GM12878 (cell line): ENCODE measurements around the gene DCBLD1. TPM values are rescaled to one million over a fixed set of nuclear protein-coding genes. Genes with fewer than 3 reads are reported as not detected.

Experiments used
- ATAC-seq: fragments of 200-7000 bp; cut with Tn5 transposase; 3 replicates; pipeline ENCODE4 v1.9.1; 2020; ENCODE audit warnings: mild to moderate bottlenecking, moderate library complexity
- BruUV-seq: library from RNA; stranded (reverse); fragments of 400-500 nt; replicated peaks from 2 replicates; lab custom pipeline; 2021; lab: Mats Ljungman, UMichigan
- CTCF ChIA-PET: fragments of 300-600 bp; sonication (Branson Sonifier 250); formaldehyde crosslinking; extraction: SDS; loops from one replicate; lab custom pipeline; 2021; ENCODE audit warnings: inconsistent platforms; lab: Yijun Ruan, JAX
- POLR2A ChIA-PET: fragments of 350-600 bp; formaldehyde crosslinking; extraction: SDS; loops from one replicate; lab custom pipeline; 2021; ENCODE audit warnings: inconsistent platforms; lab: Charles Lee
- RAD21 ChIA-PET: fragments of 300-600 bp; sonication (Branson Sonifier 250); formaldehyde crosslinking; loops from one replicate; lab custom pipeline; 2023; ENCODE audit warnings: antibody characterized with exemption; ENCODE audit not compliant: unreplicated experiment; lab: Charles Lee
- SMC1A ChIA-PET: fragments of 300-600 bp; sonication (Branson Sonifier 250); formaldehyde crosslinking; loops from one replicate; lab custom pipeline; 2023; ENCODE audit not compliant: unreplicated experiment, uncharacterized antibody; lab: Charles Lee
- DNase-seq: peaks from one replicate; pipeline ENCODE4 v3.0.0-alpha.2; 2011; ENCODE audit warnings: low read depth, low spot score
- FAIRE-seq: peaks from 3 replicates; lab custom pipeline; 2011; peaks lifted over from hg19 to GRCh38; lab: Jason Lieb, UNC
- H2AFZ ChIP-seq: 2 replicates; pipeline ENCODE4 v1.6.0; 2011; ENCODE audit warnings: low read depth, low read length, control low read depth; ENCODE audit not compliant: control insufficient read depth
- H3K27ac ChIP-seq: 2 replicates; pipeline ENCODE4 v1.5.1; 2011; ENCODE audit warnings: control low read depth; ENCODE audit not compliant: control insufficient read depth, insufficient read depth
- H3K27me3 ChIP-seq, 2 experiments: replicated peaks in 1 of 2; 2 replicates each; pipeline versions ENCODE4 v1.6.0 to v1.6.1; 2011; ENCODE audit warnings: low read length in 1 of 2; ENCODE audit not compliant: control insufficient read depth in 2 of 2, insufficient read depth in 2 of 2
- H3K36me3 ChIP-seq, 2 experiments: 2 replicates each; pipeline ENCODE4 v1.5.1; 2011; ENCODE audit warnings: low read length in 1 of 2; ENCODE audit not compliant: control insufficient read depth in 2 of 2, insufficient read depth in 2 of 2
- H3K4me1 ChIP-seq: 2 replicates; pipeline ENCODE4 v1.6.1; 2011; ENCODE audit warnings: mild to moderate bottlenecking, low read length, moderate library complexity, mixed read lengths; ENCODE audit not compliant: control insufficient read depth, insufficient read depth
- H3K4me2 ChIP-seq: 2 replicates; pipeline ENCODE4 v1.6.0; 2011; ENCODE audit warnings: control low read depth; ENCODE audit not compliant: control insufficient read depth, insufficient read depth
- H3K4me3 ChIP-seq: fragments of 200-600 bp; sonication (generic); 2 replicates; pipeline ENCODE4 v1.5.1; 2016
- H3K79me2 ChIP-seq: 2 replicates; pipeline ENCODE4 v1.6.0; 2011; ENCODE audit warnings: low read length; ENCODE audit not compliant: control insufficient read depth, insufficient read depth
- H3K9ac ChIP-seq: 2 replicates; pipeline ENCODE4 v1.8.0; 2011; ENCODE audit warnings: low read length, control low read depth, mixed read lengths; ENCODE audit not compliant: control insufficient read depth, insufficient read depth
- H3K9me3 ChIP-seq: replicated peaks from 3 replicates; pipeline ENCODE4 v1.5.1; 2011; ENCODE audit warnings: mild to moderate bottlenecking, low read length; ENCODE audit not compliant: control insufficient read depth, insufficient read depth
- H4K20me1 ChIP-seq: 2 replicates; pipeline ENCODE4 v1.6.0; 2011; ENCODE audit not compliant: control insufficient read depth, insufficient read depth
- RUNX3 ChIP-seq: IDR thresholded peaks from 2 replicates; pipeline ENCODE4 v1.6.1; 2012; ENCODE audit warnings: low read length, inconsistent platforms
- SIX5 ChIP-seq: IDR thresholded peaks from 2 replicates; pipeline ENCODE4 v1.6.1; 2011; ENCODE audit warnings: mild to moderate bottlenecking, low read depth, low read length, moderate library complexity; ENCODE audit not compliant: severe bottlenecking
- ZZZ3 ChIP-seq: IDR thresholded peaks from 2 replicates; pipeline ENCODE4 v1.6.1; 2011; ENCODE audit warnings: low read depth; ENCODE audit not compliant: control insufficient read depth, insufficient read length
- WGBS: methylation state at CpG from one replicate; pipeline ENCODE4 v1.1.6; 2016; ENCODE audit warnings: low lambda C conversion rate; ENCODE audit not compliant: insufficient replicate concordance, insufficient coverage; ENCODE audit errors: missing lambda C conversion rate; 5-methylcytosine and 5-hydroxymethylcytosine counted together
- in situ Hi-C: fragments of 300-500 bp; cut with MboI; formaldehyde crosslinking; loops from 9 replicates; pipeline ENCODE4 v1.14.3; 2018; ENCODE audit warnings: mixed read lengths
- intact Hi-C: fragments of 100-400 bp; cut with micrococcal nuclease; formaldehyde crosslinking; loops from one replicate; pipeline ENCODE4 v1.14.2; 2022; ENCODE audit not compliant: unreplicated experiment
- polyA plus RNA-seq, 11 experiments: library from polyadenylated mRNA; depleted of rRNA in 4 of 11; unstranded in 6 of 11; stranded (reverse) in 5 of 11; fragments of >200 nt; fragmentation: Nextera tagmentation in 4 of 11; fragmentation: Illumina TruSeq in 1 of 11; extraction: Ambion mirVana in 4 of 11; extraction: Trizol in 1 of 11; gene quantifications; 1 replicate in 1 of 11; 2 replicates in 10 of 11; pipeline versions ENCODE4 v1.2.1 to v1.2.3, GENCODE V29; 2011 to 2016; ENCODE audit warnings: inconsistent platforms in 2 of 11, missing spikeins in 2 of 11, low read depth in 1 of 11
- total RNA-seq, 4 experiments: library from RNA; depleted of rRNA in 3 of 4; stranded (reverse); fragments of >200 nt in 3 of 4; fragmentation: Illumina TruSeq in 1 of 4; extraction: Trizol in 1 of 4; gene quantifications; 2 replicates each; pipeline versions ENCODE4 v1.2.1 to v1.2.3, GENCODE V29; 2013 to 2021
- TF ChIP-seq, protein P1 (sequence below): fragments of 450-650 bp; IDR thresholded peaks from 2 replicates; pipeline ENCODE4 v1.6.1; 2017; ENCODE audit warnings: borderline replicate concordance
- TF ChIP-seq, protein P2 (sequence below): fragments of 450-650 bp; IDR thresholded peaks from 2 replicates; pipeline ENCODE4 v1.6.1; 2017; ENCODE audit warnings: mild to moderate bottlenecking, moderate library complexity

DCBLD1 gene
- total and polyA plus RNA-seq, 10 of the 15 experiments (the other 5 are each of a cell fraction or from before 2014, with no cell fraction given): 0.92 to 9.2 (median 8.3) TPM

DNA sequence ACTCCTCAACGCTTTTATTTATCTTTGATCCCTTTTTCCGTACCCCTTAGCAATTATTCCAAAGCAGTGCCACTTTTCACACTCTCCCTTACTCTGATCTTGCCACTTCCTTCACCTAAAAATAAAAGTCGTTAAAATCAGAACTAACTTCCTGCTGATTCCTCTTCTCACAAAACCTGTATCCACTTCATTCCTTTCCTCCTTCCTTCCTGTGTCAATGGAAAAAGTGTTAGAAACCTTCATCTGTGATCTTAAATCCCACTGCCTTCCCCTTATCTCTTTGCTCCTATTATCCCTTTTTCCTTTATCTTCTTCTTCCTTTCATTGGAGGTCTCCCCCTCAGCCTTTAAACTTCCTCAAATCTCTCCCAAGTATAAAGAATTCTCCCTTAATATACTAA is 70.7 kb downstream of the DCBLD1 start (continued):
- TF ChIP-seq, protein P1, sequence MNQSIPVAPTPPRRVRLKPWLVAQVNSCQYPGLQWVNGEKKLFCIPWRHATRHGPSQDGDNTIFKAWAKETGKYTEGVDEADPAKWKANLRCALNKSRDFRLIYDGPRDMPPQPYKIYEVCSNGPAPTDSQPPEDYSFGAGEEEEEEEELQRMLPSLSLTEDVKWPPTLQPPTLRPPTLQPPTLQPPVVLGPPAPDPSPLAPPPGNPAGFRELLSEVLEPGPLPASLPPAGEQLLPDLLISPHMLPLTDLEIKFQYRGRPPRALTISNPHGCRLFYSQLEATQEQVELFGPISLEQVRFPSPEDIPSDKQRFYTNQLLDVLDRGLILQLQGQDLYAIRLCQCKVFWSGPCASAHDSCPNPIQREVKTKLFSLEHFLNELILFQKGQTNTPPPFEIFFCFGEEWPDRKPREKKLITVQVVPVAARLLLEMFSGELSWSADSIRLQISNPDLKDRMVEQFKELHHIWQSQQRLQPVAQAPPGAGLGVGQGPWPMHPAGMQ: no peak
- no peak for TF ChIP-seq ZZZ3
- TF ChIP-seq, protein P2, sequence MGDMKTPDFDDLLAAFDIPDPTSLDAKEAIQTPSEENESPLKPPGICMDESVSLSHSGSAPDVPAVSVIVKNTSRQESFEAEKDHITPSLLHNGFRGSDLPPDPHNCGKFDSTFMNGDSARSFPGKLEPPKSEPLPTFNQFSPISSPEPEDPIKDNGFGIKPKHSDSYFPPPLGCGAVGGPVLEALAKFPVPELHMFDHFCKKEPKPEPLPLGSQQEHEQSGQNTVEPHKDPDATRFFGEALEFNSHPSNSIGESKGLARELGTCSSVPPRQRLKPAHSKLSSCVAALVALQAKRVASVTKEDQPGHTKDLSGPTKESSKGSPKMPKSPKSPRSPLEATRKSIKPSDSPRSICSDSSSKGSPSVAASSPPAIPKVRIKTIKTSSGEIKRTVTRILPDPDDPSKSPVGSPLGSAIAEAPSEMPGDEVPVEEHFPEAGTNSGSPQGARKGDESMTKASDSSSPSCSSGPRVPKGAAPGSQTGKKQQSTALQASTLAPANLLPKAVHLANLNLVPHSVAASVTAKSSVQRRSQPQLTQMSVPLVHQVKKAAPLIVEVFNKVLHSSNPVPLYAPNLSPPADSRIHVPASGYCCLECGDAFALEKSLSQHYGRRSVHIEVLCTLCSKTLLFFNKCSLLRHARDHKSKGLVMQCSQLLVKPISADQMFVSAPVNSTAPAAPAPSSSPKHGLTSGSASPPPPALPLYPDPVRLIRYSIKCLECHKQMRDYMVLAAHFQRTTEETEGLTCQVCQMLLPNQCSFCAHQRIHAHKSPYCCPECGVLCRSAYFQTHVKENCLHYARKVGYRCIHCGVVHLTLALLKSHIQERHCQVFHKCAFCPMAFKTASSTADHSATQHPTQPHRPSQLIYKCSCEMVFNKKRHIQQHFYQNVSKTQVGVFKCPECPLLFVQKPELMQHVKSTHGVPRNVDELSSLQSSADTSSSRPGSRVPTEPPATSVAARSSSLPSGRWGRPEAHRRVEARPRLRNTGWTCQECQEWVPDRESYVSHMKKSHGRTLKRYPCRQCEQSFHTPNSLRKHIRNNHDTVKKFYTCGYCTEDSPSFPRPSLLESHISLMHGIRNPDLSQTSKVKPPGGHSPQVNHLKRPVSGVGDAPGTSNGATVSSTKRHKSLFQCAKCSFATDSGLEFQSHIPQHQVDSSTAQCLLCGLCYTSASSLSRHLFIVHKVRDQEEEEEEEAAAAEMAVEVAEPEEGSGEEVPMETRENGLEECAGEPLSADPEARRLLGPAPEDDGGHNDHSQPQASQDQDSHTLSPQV: no peak
- TF ChIP-seq RUNX3: no peak
- TF ChIP-seq, all 136 proteins: peak for 0

DNA sequence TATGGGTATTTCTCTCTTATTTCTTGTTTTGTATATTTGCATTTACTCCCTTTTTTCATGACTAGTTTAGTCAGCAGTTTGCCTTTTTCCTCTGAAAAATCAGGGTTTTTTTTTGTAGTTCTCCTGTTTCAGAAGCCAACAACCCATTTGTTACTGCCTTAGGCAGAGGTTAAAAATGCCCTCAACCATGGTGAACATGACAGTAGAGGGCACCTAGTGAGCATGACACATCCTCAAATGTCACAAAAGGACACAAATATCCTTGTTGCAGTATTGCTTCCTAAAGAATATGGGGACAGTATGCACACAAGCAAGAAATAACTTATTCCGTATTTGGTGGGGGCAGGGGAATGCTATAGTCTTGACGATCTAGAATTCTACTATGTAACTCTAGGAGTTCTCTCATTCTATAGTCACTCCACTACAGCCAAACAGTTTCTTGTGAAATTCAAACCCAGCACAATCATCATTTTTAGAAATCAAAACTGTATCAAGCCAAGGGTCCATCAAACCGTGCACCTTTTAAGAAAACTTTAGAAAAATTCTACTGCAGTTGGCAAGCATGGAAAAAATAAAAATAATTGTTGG is 72.9 kb downstream of the DCBLD1 start:
- no peak for TF ChIP-seq SIX5
- H3K27ac ChIP-seq: no peak overlapping the region
- no peaks in the 10 kb centered on the region for H3K9me3 ChIP-seq
- no TSS peak for BruUV-seq
- H3K9ac ChIP-seq: no peak overlapping the region
- SMC1A ChIA-PET: interaction anchor here (0.6 to 5.3 kb wide), 13 partner anchors 9 to 275 kb away, joined by 3 to 52 read pairs (median 4); no protein-coding TSS in a partner anchor
- H2AFZ ChIP-seq: no peak overlapping the region
- H3K4me3 ChIP-seq: no peak overlapping the region
- WGBS: 38% methylated on average over 3 of the region's 3 CpGs
- POLR2A ChIA-PET: interaction anchor here (0.7 kb wide), 2 partner anchors 76 to 77 kb away, joined by 4 read pairs; no protein-coding TSS in a partner anchor
- ATAC-seq (no peak), DNase-seq (no peak), FAIRE-seq (no peak)
- RAD21 ChIA-PET: interaction anchor here (0.7 to 5.1 kb wide), 5 partner anchors 72 to 129 kb away, joined by 3 to 47 read pairs (median 4); no protein-coding TSS in a partner anchor
- 0 out of 4 replicates have a peak, but pooled peaks cover 0 to 1% of the 10 kb centered on the region in 2 experiments for H3K36me3 ChIP-seq
- intact Hi-C loops: loop anchor here (5.0 to 10.0 kb wide), 2 partner anchors 208 to 279 kb away; no protein-coding TSS in a partner anchor
- CTCF ChIA-PET: interaction anchor here (0.6 to 14.8 kb wide), 16 partner anchors 9 to 156 kb away, joined by 3 to 223 read pairs (median 5); partner anchors contain the start of genes DCBLD1 and GOPC
- no peaks in the 10 kb centered on the region for H3K27me3 ChIP-seq
- H3K4me2 ChIP-seq: no peak overlapping the region
- H3K4me1 ChIP-seq: no peaks in the 10 kb centered on the region
- H4K20me1 ChIP-seq: no peaks in the 10 kb centered on the region
- H3K79me2 ChIP-seq: no peaks in the 10 kb centered on the region
- in situ Hi-C loops: loop anchor here (10.0 kb wide), 1 partner anchor 201 kb away; no protein-coding TSS in a partner anchor
